ENCODE data around the gene HCRT. TPM values are rescaled to one million over a fixed set of nuclear protein-coding genes. Genes with fewer than 3 reads are reported as not detected.

The HCRT gene
- total and polyA plus RNA-seq, 2 of the 8 experiments (the other 6 are each of a cell fraction or from before 2014, with no cell fraction given): not detected

DNA sequence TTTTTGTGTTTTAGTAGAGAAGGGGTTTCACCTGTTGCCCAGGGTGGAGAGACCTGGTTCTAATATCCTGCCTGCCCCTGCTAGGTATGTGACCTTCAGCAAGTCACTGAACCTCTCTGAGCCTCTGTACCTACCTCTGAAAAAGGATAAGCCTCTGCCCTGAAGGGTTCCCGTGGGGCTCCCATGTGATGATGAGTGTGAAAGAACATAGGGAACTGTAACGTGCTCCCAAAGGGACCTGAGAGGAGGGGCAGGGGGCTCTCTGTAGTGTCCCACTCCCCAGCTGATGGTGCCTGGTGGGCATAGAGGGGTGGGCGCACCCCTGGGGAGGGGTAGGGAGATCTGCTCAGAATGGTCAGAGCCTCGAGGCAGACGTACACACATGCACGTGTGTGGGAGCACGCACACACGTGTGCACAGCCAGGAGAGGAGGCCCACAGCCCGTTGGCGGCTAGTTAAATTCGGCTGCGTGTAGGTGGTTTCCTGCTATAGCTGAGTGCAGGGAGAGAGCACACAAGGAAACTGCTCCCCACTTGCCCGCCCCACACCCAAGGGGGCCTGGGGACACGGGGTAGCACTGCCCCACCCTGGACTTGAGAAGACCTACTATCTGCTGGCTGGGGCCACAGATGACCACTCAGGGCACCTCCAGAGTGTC, 11.0 kb downstream of the HCRT start:
- TF ChIP-seq SUZ12 (IDR thresholded peaks at IDR 0.05; ENCODE audit: low read length) (no peak), KDM4A (IDR thresholded peaks at IDR 0.05; ENCODE audit: low read depth, low read length, severe bottlenecking) (no peak), TEAD4 (IDR thresholded peaks at IDR 0.05; ENCODE audit: low read depth, low read length) (no peak), EZH2 (IDR thresholded peaks at IDR 0.05; ENCODE audit: low read depth, low read length, severe bottlenecking) (no peak), NRF1 (IDR thresholded peaks at IDR 0.05; ENCODE audit: low read depth, low read length) (no peak), SIN3A (conservative IDR thresholded peaks at IDR 0.05 in 1 of 2, IDR thresholded peaks at IDR 0.05 in 1 of 2; ENCODE audit: low read depth in 1 of 2, low read length in 2 of 2) (no peak), ASH2L (IDR thresholded peaks at IDR 0.05; ENCODE audit: low read length) (no peak)
- TF ChIP-seq, protein P1, sequence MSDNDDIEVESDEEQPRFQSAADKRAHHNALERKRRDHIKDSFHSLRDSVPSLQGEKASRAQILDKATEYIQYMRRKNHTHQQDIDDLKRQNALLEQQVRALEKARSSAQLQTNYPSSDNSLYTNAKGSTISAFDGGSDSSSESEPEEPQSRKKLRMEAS (IDR thresholded peaks at IDR 0.05): no peak
- Histone ChIP-seq H3K27ac (ENCODE audit: low read depth, low read length) (no peak overlapping the region), H3K79me1 (ENCODE audit: low read depth, low read length) (no peaks in the 10 kb centered on the region), H4K20me1 (replicated peaks in 1 of 2; ENCODE audit: control insufficient read depth in 1 of 2, insufficient read depth in 2 of 2, low read length in 2 of 2) (peaks cover 0 to 1% of the 10 kb centered on the region in 2 experiments), H3K9me3 (ENCODE audit: insufficient read depth in 2 of 2, low read depth in 1 of 2, low read length in 1 of 2) (no peaks in the 10 kb centered on the region), H4K91ac (replicated peaks; ENCODE audit: insufficient read length, low read length) (no peak overlapping the region), H2BK120ac (replicated peaks; ENCODE audit: low read depth, low read length) (no peak overlapping the region), H2BK20ac (ENCODE audit: low read length) (no peak overlapping the region), H3K4me3 (ENCODE audit: extremely low read depth in 1 of 4, insufficient read depth in 2 of 4, low read depth in 3 of 4, low read length in 4 of 4) (no peak overlapping the region), H3K4me1 (replicated peaks in 1 of 4; ENCODE audit: control insufficient read depth in 3 of 4, insufficient read depth in 4 of 4, low read length in 3 of 4) (no peaks in the 10 kb centered on the region), H3K36me3 (ENCODE audit: control insufficient read depth in 2 of 4, insufficient read depth in 4 of 4, low read length in 3 of 4) (no peaks in the 10 kb centered on the region), H3K18ac (ENCODE audit: extremely low read depth, low read length) (no peak overlapping the region), H3K4me2 (ENCODE audit: insufficient read depth in 1 of 2, low read depth in 2 of 2, low read length in 2 of 2) (no peak overlapping the region), H2AFZ (ENCODE audit: low read length) (no peak overlapping the region), H3K79me2 (ENCODE audit: control insufficient read depth in 1 of 2, insufficient read depth in 2 of 2, low read length in 2 of 2) (no peaks in the 10 kb centered on the region), H3K23me2 (ENCODE audit: low read depth, low read length) (no peaks in the 10 kb centered on the region), H3K56ac (replicated peaks; ENCODE audit: insufficient read length, low read depth, low read length) (no peak overlapping the region), H2BK5ac (ENCODE audit: low read depth, low read length) (no peak overlapping the region), H3K23ac (ENCODE audit: insufficient read length) (no peak overlapping the region), H4K5ac (ENCODE audit: insufficient read length, low read depth, low read length) (no peak overlapping the region), H2BK15ac (ENCODE audit: low read length) (no peak overlapping the region), H4K8ac (ENCODE audit: extremely low read depth, insufficient read depth, low read length) (no peak overlapping the region), H3K14ac (ENCODE audit: insufficient read length) (no peak overlapping the region), H3K27me3 (replicated peaks in 1 of 4; ENCODE audit: control insufficient read depth in 3 of 4, extremely low read depth in 1 of 4, insufficient read depth in 3 of 4, low read length in 3 of 4) (0 out of 7 replicates have a peak, but pooled peaks cover 0 to 2% (median 0%) of the 10 kb centered on the region in 4 experiments), H2AK5ac (ENCODE audit: low read depth, low read length) (no peak overlapping the region), H3K4ac (replicated peaks; ENCODE audit: insufficient read length, low read depth, low read length) (no peak overlapping the region), H2BK12ac (ENCODE audit: low read depth, low read length) (no peak overlapping the region), H3K9ac (replicated peaks in 1 of 4; ENCODE audit: extremely low read depth in 1 of 4, low read depth in 3 of 4, low read length in 3 of 4) (no peak overlapping the region)
- FAIRE-seq (no peak), DNase-seq (ENCODE audit: low read depth in 1 of 2, low spot score in 2 of 2) (no peak)
- POLR2A ChIA-PET (ENCODE audit: partially characterized antibody): no interaction called here
- CTCF ChIA-PET (ENCODE audit: partially characterized antibody): interaction anchor here (1.1 to 3.5 kb wide), 4 partner anchors 9 to 16 kb away, joined by 3 to 13 read pairs (median 4); partner anchors contain the start of gene HCRT
- whole genome bisulfite sequencing, 2 experiments (ENCODE audit: extremely low coverage in 1 of 2, insufficient coverage in 1 of 2, insufficient read length in 1 of 2, insufficient replicate concordance in 2 of 2, low coverage in 1 of 2, low lambda C conversion rate in 2 of 2, missing lambda C conversion rate in 1 of 2): 96% methylated on average over 12 of the region's 14 CpGs; no CpG with 5 or more reads in 1 of the 2 experiments

All from H1 (cell line).